Breast epithelium (tissue), 4 donors: ENCODE measurements around the gene NDUFAF7. TPM values are rescaled to one million over a fixed set of nuclear protein-coding genes. Genes with fewer than 3 reads are reported as not detected.

ENCODE experiments used
- DNase-seq, 2 donors: peaks; one replicate each; pipeline ENCODE4 v3.0.0-alpha.2; 2019; ENCODE audit warnings: low spot score in 2 of 2
- H3K27ac ChIP-seq, 2 donors: fragments of 200-600 bp; sonication (generic) in 1 of 2; one replicate each; pipeline ENCODE4 v1.5.1; 2016 to 2019; ENCODE audit warnings: mild to moderate bottlenecking in 1 of 2
- H3K27me3 ChIP-seq, 2 donors: fragments of 200-600 bp; sonication (generic) in 1 of 2; one replicate each; pipeline versions ENCODE4 v1.5.1 to v1.6.0; 2017 to 2019; ENCODE audit warnings: control low read depth in 1 of 2, mild to moderate bottlenecking in 1 of 2
- H3K36me3 ChIP-seq: fragments of 200-600 bp; one replicate; pipeline ENCODE4 v1.5.1; 2019
- H3K4me1 ChIP-seq, 2 donors: fragments of 200-600 bp; sonication (generic); one replicate each; pipeline ENCODE4 v1.5.1; 2016 to 2019; ENCODE audit warnings: control low read depth in 1 of 2
- H3K4me3 ChIP-seq, 3 donors: fragments of 200-600 bp; sonication (generic); 1 replicate in 2 of 3; 2 replicates in 1 of 3; pipeline ENCODE4 v1.5.1; 2016 to 2019; ENCODE audit warnings: mild to moderate bottlenecking in 3 of 3, moderate library complexity in 2 of 3
- H3K9me3 ChIP-seq, 2 donors: fragments of 200-600 bp; sonication (generic) in 1 of 2; one replicate each; pipeline ENCODE4 v1.5.1; 2016 to 2019; ENCODE audit warnings: control low read depth in 1 of 2
- CTCF ChIP-seq, 3 donors: fragments of 450-650 bp; IDR thresholded peaks; one replicate each; pipeline ENCODE4 v1.5.1; 2016 to 2017; ENCODE audit warnings: antibody characterized with exemption in 3 of 3, mild to moderate bottlenecking in 3 of 3, moderate library complexity in 3 of 3
- POLR2A ChIP-seq: fragments of 450-650 bp; IDR thresholded peaks from one replicate; pipeline ENCODE4 v1.6.1; 2016; ENCODE audit warnings: antibody characterized with exemption, mild to moderate bottlenecking, moderate library complexity
- POLR2AphosphoS5 ChIP-seq, 3 donors: sonication (generic); formaldehyde crosslinking; IDR thresholded peaks; one replicate each; pipeline ENCODE4 v1.6.1; 2017; ENCODE audit warnings: antibody characterized with exemption in 3 of 3
- intact Hi-C: fragments of 100-400 bp; cut with DNase I; formaldehyde crosslinking; loops from one replicate; pipeline ENCODE4 v1.15.1; 2023; ENCODE audit warnings: low total_unique reads
- total RNA-seq, 3 donors: library from RNA; depleted of rRNA; stranded (reverse); fragments of >200 nt; gene quantifications; one replicate each; pipeline ENCODE4 v1.1.0, GENCODE V29; 2016

NDUFAF7 gene
- total RNA-seq, 3 donors from 2014 or later, result 13.3 to 29.0 (median 20.6) TPM

DNA sequence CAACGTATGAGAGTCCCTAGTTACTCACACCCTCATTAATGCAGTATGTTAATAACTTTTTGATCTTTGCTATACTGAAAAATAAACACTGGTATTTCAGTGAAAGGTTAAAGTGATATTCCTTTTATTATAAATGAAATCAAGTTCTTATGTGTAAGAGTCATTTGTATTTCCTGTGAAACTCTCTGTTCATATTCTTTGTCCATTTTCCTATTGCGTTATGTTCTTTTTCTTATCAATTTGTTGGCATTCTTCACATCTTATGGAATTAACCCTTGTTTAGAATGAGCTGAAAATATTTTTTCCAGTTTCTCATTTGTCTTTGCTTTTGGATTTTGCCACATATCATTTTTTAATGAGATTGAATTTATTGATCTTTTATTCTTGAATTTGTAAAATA lies 44.8 kb downstream of the NDUFAF7 start:
- Histone ChIP-seq H3K27me3 (no peaks in the 10 kb centered on the region), H3K27ac (no peak overlapping the region), H3K4me1 (no peaks in the 10 kb centered on the region), H3K36me3 (no peaks in the 10 kb centered on the region), H3K4me3 (no peak overlapping the region), H3K9me3 (no peaks in the 10 kb centered on the region)
- DNase-seq, result no peak
- no peak for TF ChIP-seq POLR2A
- no peak for TF ChIP-seq CTCF (IDR thresholded peaks at IDR 0.05)
- no peak for TF ChIP-seq POLR2AphosphoS5 (IDR thresholded peaks at IDR 0.05)
- intact Hi-C loops, result loop anchor here (5.0 kb wide), 1 partner anchor 1381 kb away; no protein-coding TSS in a partner anchor

DNA sequence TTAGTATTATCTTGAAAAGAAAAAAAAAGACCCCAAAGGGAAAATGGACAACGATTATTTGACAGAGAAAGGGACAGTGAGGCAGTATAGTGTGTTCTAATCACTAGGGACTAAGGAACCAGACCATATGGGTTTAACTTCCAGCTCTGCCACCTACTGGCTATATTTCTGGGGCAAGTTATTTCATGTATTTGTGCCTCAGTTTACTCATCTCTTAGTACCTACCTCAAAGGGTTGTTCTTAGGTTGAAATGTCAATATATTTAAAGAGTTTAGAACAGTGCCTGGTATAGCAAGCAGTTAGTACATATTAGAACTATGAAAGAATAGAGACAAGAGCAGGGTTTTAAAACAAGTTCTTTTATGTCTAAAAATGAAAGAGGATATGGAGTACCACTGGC lies 50.5 kb downstream of the NDUFAF7 start:
- Histone ChIP-seq H3K4me3 (no peak overlapping the region), H3K27ac (no peak overlapping the region), H3K27me3 (no peaks in the 10 kb centered on the region), H3K36me3 (no peaks in the 10 kb centered on the region), H3K9me3 (no peaks in the 10 kb centered on the region), H3K4me1 (no peaks in the 10 kb centered on the region)
- intact Hi-C loops, result no loop called here
- no peak for DNase-seq
- TF ChIP-seq POLR2AphosphoS5 (IDR thresholded peaks at IDR 0.05), result no peak
- no peak for TF ChIP-seq CTCF (IDR thresholded peaks at IDR 0.05)
- TF ChIP-seq POLR2A, result no peak

DNA sequence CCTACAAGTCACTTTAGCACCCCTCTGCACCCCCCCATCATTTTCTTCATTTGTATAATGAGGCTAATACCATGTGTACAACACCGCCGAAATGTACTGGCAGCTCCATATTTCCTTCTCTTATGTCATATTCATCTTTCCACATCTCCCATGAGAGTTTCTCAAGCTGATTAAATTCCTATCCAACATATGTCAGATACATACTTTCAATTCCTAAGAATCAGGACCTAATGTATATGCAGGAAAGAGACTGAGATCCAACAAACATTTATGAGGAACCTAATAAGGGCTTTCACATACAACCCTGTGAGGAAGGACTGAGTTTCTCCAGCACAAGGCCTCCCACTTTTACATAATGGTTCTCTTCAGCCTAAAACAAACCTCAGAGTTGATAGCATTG lies 51.3 kb downstream of the NDUFAF7 start:
- intact Hi-C loops, result no loop called here
- H3K4me3 ChIP-seq, result no peak overlapping the region
- H3K4me1 ChIP-seq, result no peaks in the 10 kb centered on the region
- no peaks in the 10 kb centered on the region for H3K36me3 ChIP-seq
- H3K9me3 ChIP-seq, result no peaks in the 10 kb centered on the region
- DNase-seq, result no peak
- H3K27me3 ChIP-seq, result no peaks in the 10 kb centered on the region
- H3K27ac ChIP-seq, result no peak overlapping the region
- TF ChIP-seq POLR2AphosphoS5 (IDR thresholded peaks at IDR 0.05), result no peak
- TF ChIP-seq POLR2A, result no peak
- no peak for TF ChIP-seq CTCF (IDR thresholded peaks at IDR 0.05)

DNA sequence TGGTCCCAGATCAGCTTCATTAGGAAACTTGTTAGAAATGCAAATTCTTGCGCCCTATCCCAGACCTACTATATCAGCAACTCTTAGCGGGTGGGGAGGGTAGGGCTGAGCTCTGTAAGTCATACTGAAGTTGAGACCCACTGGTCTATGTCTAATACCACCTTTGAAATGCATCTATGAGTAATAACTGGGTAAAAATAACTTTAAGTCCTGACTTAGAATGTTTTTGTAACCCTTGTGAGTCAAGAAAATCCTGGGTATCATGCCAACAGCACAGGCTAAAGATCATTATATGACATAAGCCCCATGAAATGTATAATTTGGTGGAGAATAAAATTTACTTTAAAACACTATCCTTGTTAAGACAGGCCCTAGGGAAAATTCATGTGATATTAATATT lies 51.7 kb downstream of the NDUFAF7 start:
- Histone ChIP-seq H3K27me3 (no peaks in the 10 kb centered on the region), H3K4me3 (no peak overlapping the region), H3K36me3 (no peaks in the 10 kb centered on the region), H3K27ac (no peak overlapping the region), H3K4me1 (no peaks in the 10 kb centered on the region), H3K9me3 (no peaks in the 10 kb centered on the region)
- no peak for DNase-seq
- intact Hi-C loops, result no loop called here
- TF ChIP-seq POLR2A, result no peak

GRCh38 chr2:37284381-37284780 lies 52.9 kb downstream of the NDUFAF7 start:
- H3K27me3 ChIP-seq, result no peaks in the 10 kb centered on the region
- no peaks in the 10 kb centered on the region for H3K9me3 ChIP-seq
- TF ChIP-seq POLR2A, result no peak
- TF ChIP-seq POLR2AphosphoS5 (IDR thresholded peaks at IDR 0.05), result no peak
- TF ChIP-seq CTCF (IDR thresholded peaks at IDR 0.05), result no peak
- H3K36me3 ChIP-seq, result no peaks in the 10 kb centered on the region
- no peaks in the 10 kb centered on the region for H3K4me1 ChIP-seq
- no peak overlapping the region for H3K27ac ChIP-seq
- no peak for DNase-seq
- no peak overlapping the region for H3K4me3 ChIP-seq
- intact Hi-C loops, result no loop called here

- intact Hi-C loops, result no loop called here
- H3K27me3 ChIP-seq, result no peaks in the 10 kb centered on the region
- H3K9me3 ChIP-seq, result no peaks in the 10 kb centered on the region
- no peak for DNase-seq
- H3K4me1 ChIP-seq, result no peaks in the 10 kb centered on the region
- no peaks in the 10 kb centered on the region for H3K36me3 ChIP-seq
- H3K4me3 ChIP-seq, result no peak overlapping the region
- H3K27ac ChIP-seq, result no peak overlapping the region
- TF ChIP-seq CTCF (IDR thresholded peaks at IDR 0.05), result no peak
- TF ChIP-seq POLR2AphosphoS5 (IDR thresholded peaks at IDR 0.05), result no peak
- TF ChIP-seq POLR2A, result no peak
Measured at GRCh38 chr2:37287966-37288365, 56.5 kb downstream of the NDUFAF7 start.
